Heart right ventricle (tissue), 16 donors: ENCODE data around the gene CEBPE. TPM values are rescaled to one million over a fixed set of nuclear protein-coding genes. Genes with fewer than 3 reads are reported as not detected.

Experiments
- ATAC-seq, 8 donors: fragments of 200-7000 bp; cut with Tn5 transposase; one replicate each; pipeline ENCODE4 v1.9.1; 2020; ENCODE audit warnings: mild to moderate bottlenecking in 8 of 8, moderate library complexity in 8 of 8, moderate number of reproducible peaks in 1 of 8
- DNase-seq, 2 donors: peaks; one replicate each; pipeline ENCODE4 v3.0.0-alpha.2; 2020
- H3K27ac ChIP-seq, 10 donors: fragments of 200-600 bp; sonication (generic) in 2 of 10; one replicate each; pipeline versions ENCODE4 v1.5.0 to v1.8.0; 2020 to 2022; ENCODE audit warnings: mild to moderate bottlenecking in 3 of 10
- H3K27me3 ChIP-seq, 7 donors: fragments of 200-600 bp; one replicate each; pipeline ENCODE4 v1.8.0; 2021 to 2022; ENCODE audit warnings: mild to moderate bottlenecking in 2 of 7
- H3K36me3 ChIP-seq, 9 donors: fragments of 200-600 bp; sonication (generic) in 1 of 9; one replicate each; pipeline versions ENCODE4 v1.5.0 to v1.8.0; 2020 to 2022; ENCODE audit warnings: mild to moderate bottlenecking in 2 of 9
- H3K4me1 ChIP-seq, 9 donors: fragments of 200-600 bp; sonication (generic) in 1 of 9; one replicate each; pipeline versions ENCODE4 v1.5.0 to v1.8.0; 2020 to 2022; ENCODE audit warnings: mild to moderate bottlenecking in 4 of 9
- H3K4me3 ChIP-seq, 10 donors: fragments of 200-600 bp; sonication (generic) in 2 of 10; one replicate each; pipeline versions ENCODE4 v1.5.0 to v1.8.0; 2020 to 2022; ENCODE audit warnings: mild to moderate bottlenecking in 7 of 10, moderate library complexity in 2 of 10
- H3K9me3 ChIP-seq, 11 donors: fragments of 200-600 bp in 10 of 11; sonication (generic) in 2 of 11; one replicate each; pipeline versions ENCODE4 v1.5.0 to v1.8.0; 2013 to 2022; ENCODE audit warnings: mild to moderate bottlenecking in 2 of 11, control low read depth in 1 of 11, moderate library complexity in 1 of 11
- CTCF ChIP-seq, 9 donors: fragments of 200-600 bp; sonication (generic) in 2 of 9; IDR thresholded peaks; one replicate each; pipeline versions ENCODE4 v1.5.0 to v1.8.0; 2021 to 2022; ENCODE audit warnings: antibody characterized with exemption in 9 of 9, mild to moderate bottlenecking in 5 of 9, moderate library complexity in 1 of 9
- WGBS, 2 donors: extraction: QIAGEN DNeasy Blood & Tissue Kit; methylation state at CpG; one replicate each; pipeline ENCODE4 v1.1.7; 2013; ENCODE audit warnings: inconsistent platforms in 1 of 2; 5-methylcytosine and 5-hydroxymethylcytosine counted together
- intact Hi-C, 10 donors: fragments of 100-400 bp; cut with DNase I; formaldehyde crosslinking; loops; one replicate each; pipeline versions ENCODE4 v1.11.1 to v1.14.2; 2022
- polyA plus RNA-seq, 2 donors: library from polyadenylated mRNA; stranded (reverse); fragments of 200-250 nt; gene quantifications; one replicate each; pipeline ENCODE4 v1.2.3, GENCODE V29; 2013
- total RNA-seq, 10 donors: library from RNA; stranded (reverse); fragmentation: NEBNext Ultra II Directional in 3 of 10; extraction: Animal tissue kit (Norgen Biotek cat#: 25700) in 3 of 10; gene quantifications; one replicate each; pipeline versions ENCODE4 v1.2.1 to v1.2.4, GENCODE V29; 2021 to 2023
- donor health status: Arrhythmogenic right ventricular cardiomyopathy.
- donor health status: ischemic (EF 13 %, LVEDD 7.1; RV severe dilation, severe dysfunction).
- donor health status: healthy with polysubstance abuse.
- donor health status: DM: no; HTN: yes; CAD: no.
- donor health status: DM: no; HTN: no; CAD: no.
- donor health status: ischemic (EF 25% LVEDD 6.9; RV normal size, moderate dysfunction).
- donor health status: ischemic (EF 25% LVEDD 5.7; RV mildly dilated, moderate dysfunction).
- donor health status: healthy.
- donor health status: DM: yes; HTN: yes; CAD: no.
- donor health status: Ischemic cardiomyopathy.
- donor health status: ischemic (EF 35%, LVEDD 5.7; RV mildly dilated, moderate dysfunction).
- donor health status: nonischemic (EF 11% LVEDD 7.7; RV severe dilation, severe dysfunction).
- donor health status: DM: yes; HTN: yes; CAD: no.
- donor health status: PGD.
- donor health status: ischemic (EF 29% LVEDD 5.4; RV normal size, mild dysfunction).
- donor health status: nonischemic (EF 23%, LVEDD 6.1; RV moderate dilation, normal function).

Gene CEBPE
- total and polyA plus RNA-seq, 12 donors = 0.07 to 0.53 TPM; not detected in 10

- Histone ChIP-seq H3K27me3 (no peaks in the 10 kb centered on the region), H3K36me3 (no peaks in the 10 kb centered on the region), H3K4me3 (no peak overlapping the region), H3K27ac (peak overlapping the region in 1 of 10 donors; percentile 86), H3K9me3 (no peaks in the 10 kb centered on the region), H3K4me1 (peaks cover 0 to 48% (median 10%) of the 10 kb centered on the region in 9 donors)
- TF ChIP-seq CTCF (IDR thresholded peaks at IDR 0.05) = no peak
- intact Hi-C loops = loop anchor here in 1 of 10 donors (1.0 kb wide), 1 partner anchor 35 kb away; no protein-coding TSS in a partner anchor
- peak; percentile 57 to 80 (median 68) for ATAC-seq
- peak in 1 of 2 donors; percentile 26 for DNase-seq
- 43% methylated on average over 11 of the region's 11 CpGs for WGBS, 2 donors
Measured at GRCh38 chr14:23160924-23161522, 42.0 kb upstream of the CEBPE start.

- Histone ChIP-seq H3K4me1 (peaks cover 4 to 61% (median 20%) of the 10 kb centered on the region in 9 donors), H3K27me3 (no peaks in the 10 kb centered on the region), H3K36me3 (no peaks in the 10 kb centered on the region), H3K9me3 (no peaks in the 10 kb centered on the region), H3K4me3 (no peak overlapping the region), H3K27ac (peak overlapping the region in 1 of 10 donors; percentile 86)
- 72 to 78% methylated on average over 1 of the region's 1 CpG for WGBS, 2 donors
- ATAC-seq (no peak), DNase-seq (no peak)
- intact Hi-C loops = loop anchor here in 1 of 10 donors (5.0 kb wide), 1 partner anchor 37 kb away; no protein-coding TSS in a partner anchor
- no peak for TF ChIP-seq CTCF (IDR thresholded peaks at IDR 0.05)
Measured at GRCh38 chr14:23159532-23159931, 40.5 kb upstream of the CEBPE start.

GRCh38 chr14:23158779-23159178 lies 39.7 kb upstream of the CEBPE start:
- H3K36me3 ChIP-seq = no peaks in the 10 kb centered on the region
- no peaks in the 10 kb centered on the region for H3K9me3 ChIP-seq
- H3K27ac ChIP-seq = no peak overlapping the region
- WGBS, 2 donors = 75 to 81% methylated on average over 2 of the region's 2 CpGs
- ATAC-seq = no peak
- H3K27me3 ChIP-seq = no peaks in the 10 kb centered on the region
- no peak for TF ChIP-seq CTCF (IDR thresholded peaks at IDR 0.05)
- no peak for DNase-seq
- peaks cover 4 to 67% (median 28%) of the 10 kb centered on the region in 9 donors for H3K4me1 ChIP-seq
- H3K4me3 ChIP-seq = no peak overlapping the region
- intact Hi-C loops = loop anchor here in 1 of 10 donors (5.0 kb wide), 1 partner anchor 36 kb away; no protein-coding TSS in a partner anchor

- peak overlapping the region in 7 of 10 donors; percentile 4 to 46 (median 32) for H3K4me3 ChIP-seq
- 21 to 27% methylated on average over 10 of the region's 10 CpGs for WGBS, 2 donors
- intact Hi-C loops = loop anchor here in 2 of 10 donors (1.0 to 5.0 kb wide), 2 partner anchors 13 to 33 kb away; no protein-coding TSS in a partner anchor
Measured at GRCh38 chr14:23154964-23155587, 36.0 kb upstream of the CEBPE start.

More at GRCh38 chr14:23154964-23155587, 36.0 kb upstream of the CEBPE start:
- ATAC-seq = peak; percentile 75 to 89 (median 86)
- Histone ChIP-seq H3K36me3 (no peaks in the 10 kb centered on the region), H3K27me3 (no peaks in the 10 kb centered on the region), H3K4me1 (peaks cover 4 to 44% (median 26%) of the 10 kb centered on the region in 9 donors), H3K9me3 (no peaks in the 10 kb centered on the region), H3K27ac (peak overlapping the region; percentile 80 to 97 (median 90))
- peak in 1 of 9 donors; percentile 16 for TF ChIP-seq CTCF (IDR thresholded peaks at IDR 0.05)
- DNase-seq = peak; percentile 71 to 80
